ENCODE data around the gene RNF223.

The RNF223 gene

GRCh38 chr1:1024149-1024770 lies 49.8 kb downstream of the RNF223 start:
- DNase-seq, result no peak

- DNase-seq, result no peak
Observed at GRCh38 chr1:1023700-1024099, 50.4 kb downstream of the RNF223 start.

- no peak for DNase-seq
Observed at GRCh38 chr1:1022302-1023009, 51.6 kb downstream of the RNF223 start.

GRCh38 chr1:1021920-1022259 lies 52.2 kb downstream of the RNF223 start:
- DNase-seq, result no peak

- no peak for DNase-seq
Observed at GRCh38 chr1:1021010-1021919, 52.8 kb downstream of the RNF223 start.

Data from activated CD4-positive, CD25-positive, alpha-beta regulatory T cell (primary cell).